ENCODE data around the gene CMTM5.

DNA sequence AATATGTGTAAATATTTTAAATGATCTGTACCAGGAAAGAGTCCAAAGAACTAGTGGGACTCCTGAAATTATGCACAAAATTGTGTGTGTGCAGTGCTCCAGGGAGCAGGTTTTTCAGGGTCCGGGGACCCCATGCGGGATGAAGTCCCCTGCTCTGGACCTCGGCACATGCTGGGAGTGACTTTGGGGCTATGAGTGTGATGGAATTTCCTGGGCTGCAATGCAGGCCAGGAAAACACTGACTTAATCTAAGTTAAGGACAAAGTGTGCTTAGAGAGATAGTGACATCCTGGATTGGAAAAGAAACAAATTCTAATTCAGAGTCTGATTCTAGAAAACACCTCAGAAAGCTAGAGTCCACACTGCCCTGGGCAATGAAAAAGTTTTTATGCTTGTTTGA lies 37.4 kb downstream of the CMTM5 start:
- TF ChIP-seq, protein P1, sequence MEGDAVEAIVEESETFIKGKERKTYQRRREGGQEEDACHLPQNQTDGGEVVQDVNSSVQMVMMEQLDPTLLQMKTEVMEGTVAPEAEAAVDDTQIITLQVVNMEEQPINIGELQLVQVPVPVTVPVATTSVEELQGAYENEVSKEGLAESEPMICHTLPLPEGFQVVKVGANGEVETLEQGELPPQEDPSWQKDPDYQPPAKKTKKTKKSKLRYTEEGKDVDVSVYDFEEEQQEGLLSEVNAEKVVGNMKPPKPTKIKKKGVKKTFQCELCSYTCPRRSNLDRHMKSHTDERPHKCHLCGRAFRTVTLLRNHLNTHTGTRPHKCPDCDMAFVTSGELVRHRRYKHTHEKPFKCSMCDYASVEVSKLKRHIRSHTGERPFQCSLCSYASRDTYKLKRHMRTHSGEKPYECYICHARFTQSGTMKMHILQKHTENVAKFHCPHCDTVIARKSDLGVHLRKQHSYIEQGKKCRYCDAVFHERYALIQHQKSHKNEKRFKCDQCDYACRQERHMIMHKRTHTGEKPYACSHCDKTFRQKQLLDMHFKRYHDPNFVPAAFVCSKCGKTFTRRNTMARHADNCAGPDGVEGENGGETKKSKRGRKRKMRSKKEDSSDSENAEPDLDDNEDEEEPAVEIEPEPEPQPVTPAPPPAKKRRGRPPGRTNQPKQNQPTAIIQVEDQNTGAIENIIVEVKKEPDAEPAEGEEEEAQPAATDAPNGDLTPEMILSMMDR (conservative IDR thresholded peaks at IDR 0.05; ENCODE audit: low read length), result no peak
- no peak for TF ChIP-seq EZH2phosphoT487 (IDR thresholded peaks at IDR 0.05; ENCODE audit: borderline replicate concordance)

Data from Loucy (cell line).